C4-2B (cell line): ENCODE measurements around the gene C14orf132.

Experiments
- ZFX ChIP-seq: fragments of 450-650 bp; IDR thresholded peaks from 2 replicates; pipeline ENCODE4 v1.6.1; 2017
- TF ChIP-seq, protein P1 (sequence below): fragments of 450-650 bp; conservative IDR thresholded peaks from 2 replicates; pipeline ENCODE4 v1.5.1; 2017; ENCODE audit warnings: mild to moderate bottlenecking

- TF ChIP-seq, protein P1, sequence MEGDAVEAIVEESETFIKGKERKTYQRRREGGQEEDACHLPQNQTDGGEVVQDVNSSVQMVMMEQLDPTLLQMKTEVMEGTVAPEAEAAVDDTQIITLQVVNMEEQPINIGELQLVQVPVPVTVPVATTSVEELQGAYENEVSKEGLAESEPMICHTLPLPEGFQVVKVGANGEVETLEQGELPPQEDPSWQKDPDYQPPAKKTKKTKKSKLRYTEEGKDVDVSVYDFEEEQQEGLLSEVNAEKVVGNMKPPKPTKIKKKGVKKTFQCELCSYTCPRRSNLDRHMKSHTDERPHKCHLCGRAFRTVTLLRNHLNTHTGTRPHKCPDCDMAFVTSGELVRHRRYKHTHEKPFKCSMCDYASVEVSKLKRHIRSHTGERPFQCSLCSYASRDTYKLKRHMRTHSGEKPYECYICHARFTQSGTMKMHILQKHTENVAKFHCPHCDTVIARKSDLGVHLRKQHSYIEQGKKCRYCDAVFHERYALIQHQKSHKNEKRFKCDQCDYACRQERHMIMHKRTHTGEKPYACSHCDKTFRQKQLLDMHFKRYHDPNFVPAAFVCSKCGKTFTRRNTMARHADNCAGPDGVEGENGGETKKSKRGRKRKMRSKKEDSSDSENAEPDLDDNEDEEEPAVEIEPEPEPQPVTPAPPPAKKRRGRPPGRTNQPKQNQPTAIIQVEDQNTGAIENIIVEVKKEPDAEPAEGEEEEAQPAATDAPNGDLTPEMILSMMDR, result no peak
- TF ChIP-seq ZFX, result no peak
These were observed 57.8 kb downstream of the C14orf132 start for GRCh38 chr14:96096639-96097610.
